Placental epithelial cell (primary cell): ENCODE measurements around the gene SUGT1. TPM values are rescaled to one million over a fixed set of nuclear protein-coding genes. Genes with fewer than 3 reads are reported as not detected.

ENCODE experiments used
- total RNA-seq: library from RNA; depleted of rRNA; stranded (reverse); fragments of >200 nt; gene quantifications from 2 replicates; pipeline ENCODE4 v1.2.3, GENCODE V29; 2012

Gene SUGT1
- 25.5 and 44.0 TPM in 2 replicates for total RNA-seq

GRCh38 chr13:52652196-52652979 is at the start of gene SUGT1:
TSS of gene SUGT1 (plus strand) at chr13:52652836. CDS start at chr13:52652921, 85 bp downstream.

GRCh38 chr13:52642131-52642530 is 10.5 kb upstream of the SUGT1 start, which contains the start of gene HNRNPA1L2:
TSS of gene HNRNPA1L2 (plus strand) at chr13:52642431. CDS start at chr13:52642493, 62 bp downstream.

GRCh38 chr13:52739468-52740071 is 86.9 kb downstream of the SUGT1 start, which contains the start of gene CNMD:
TSS of gene CNMD (minus strand) at chr13:52739820. CDS start at chr13:52739701, 119 bp downstream.

Other genes starting within 250 kb of the SUGT1 start
- 0.87 and 1.2 TPM in 2 replicates for gene THSD1, start 246.7 kb upstream of the SUGT1 start, total RNA-seq
- 30.6 and 30.9 TPM in 2 replicates for gene VPS36, start 202.2 kb upstream of the SUGT1 start, total RNA-seq
- 14.1 and 21.3 TPM in 2 replicates for gene CKAP2, start 197.4 kb upstream of the SUGT1 start, total RNA-seq
- gene HNRNPA1L2, start 10.4 kb upstream of the SUGT1 start, total RNA-seq = 1.8 and 2.7 TPM in 2 replicates
- gene CNMD, start 87.0 kb downstream of the SUGT1 start, total RNA-seq = not detected in 2 replicates
- 0.39 TPM in 1 of 2 replicates, not detected in the other for gene PCDH8, start 195.8 kb downstream of the SUGT1 start, total RNA-seq